ENCODE results near the gene PPFIA1. TPM values are rescaled to one million over a fixed set of nuclear protein-coding genes. Genes with fewer than 3 reads are reported as not detected.

Gene PPFIA1
- total RNA-seq, 2 experiments from 2014 or later: 34.6 to 53.9 TPM

DNA sequence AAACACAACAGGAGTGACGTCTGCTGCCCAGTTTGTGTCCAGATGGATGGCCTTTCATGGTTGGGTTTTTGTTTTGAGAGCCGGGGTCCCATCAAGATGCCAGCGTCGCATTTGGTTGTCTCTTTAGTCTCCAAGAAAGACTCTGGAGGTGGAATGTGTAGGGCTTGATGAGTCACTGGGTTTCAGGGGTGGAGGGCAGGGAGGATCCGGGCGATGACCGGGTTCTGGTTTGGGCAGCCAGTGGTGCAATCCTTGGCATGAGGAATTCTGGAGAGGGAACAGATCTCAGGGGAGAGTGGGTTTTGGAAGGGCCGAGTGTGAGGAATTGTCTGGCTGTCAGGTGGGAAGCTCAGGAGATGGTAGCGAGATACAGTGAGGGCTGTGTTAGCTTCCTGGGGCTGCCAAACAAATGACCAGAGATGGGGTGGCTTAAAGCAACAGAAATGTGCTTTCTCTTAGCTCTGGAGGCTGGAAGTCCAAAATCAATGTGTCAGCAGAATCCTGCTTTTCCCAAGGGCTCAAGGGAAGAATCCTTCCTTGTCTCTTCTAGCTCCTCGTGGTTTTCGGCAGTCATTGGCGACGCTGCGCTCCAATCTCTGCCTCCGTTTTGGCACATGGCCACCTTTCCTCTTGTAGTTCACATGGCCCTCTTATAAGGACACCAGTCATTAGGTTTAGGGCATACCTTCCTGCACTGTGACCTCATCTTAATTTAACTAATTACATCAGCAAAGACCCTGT is 26.4 kb upstream of the PPFIA1 start:
- Histone ChIP-seq H3K36me3 (ENCODE audit: insufficient read depth, low read length) (no peaks in the 10 kb centered on the region), H3K9me2 (ENCODE audit: insufficient read depth, low read length) (no peaks in the 10 kb centered on the region), H3K4me2 (ENCODE audit: low read length) (no peak overlapping the region), H3K4me1 (ENCODE audit: insufficient read depth, low read length, poor library complexity, severe bottlenecking) (no peaks in the 10 kb centered on the region), H2AFZ (ENCODE audit: low read length) (no peak overlapping the region), H3K4me3 (ENCODE audit: low read depth, low read length, poor library complexity, severe bottlenecking) (no peak overlapping the region), H3K79me2 (ENCODE audit: insufficient read depth, low read depth, low read length) (no peaks in the 10 kb centered on the region), H3K9me3 (ENCODE audit: low read length) (no peaks in the 10 kb centered on the region), H3K27ac (ENCODE audit: low read depth, low read length, poor library complexity, severe bottlenecking) (no peak overlapping the region), H4K20me1 (ENCODE audit: insufficient read depth, low read length) (no peaks in the 10 kb centered on the region)
- ChIA-PET CTCF (ENCODE audit: unreplicated experiment) (no interaction called here), POLR2A (no interaction called here)
- TF ChIP-seq EZH2phosphoT487 (IDR thresholded peaks at IDR 0.05; ENCODE audit: borderline replicate concordance, low read depth, low read length): no peak
- BruUV-seq (replicated peaks): no TSS peak
- DNase-seq (ENCODE audit: low spot score): no peak
- intact Hi-C loops (cut with micrococcal nuclease; ENCODE audit: unreplicated experiment): no loop called here

DNA sequence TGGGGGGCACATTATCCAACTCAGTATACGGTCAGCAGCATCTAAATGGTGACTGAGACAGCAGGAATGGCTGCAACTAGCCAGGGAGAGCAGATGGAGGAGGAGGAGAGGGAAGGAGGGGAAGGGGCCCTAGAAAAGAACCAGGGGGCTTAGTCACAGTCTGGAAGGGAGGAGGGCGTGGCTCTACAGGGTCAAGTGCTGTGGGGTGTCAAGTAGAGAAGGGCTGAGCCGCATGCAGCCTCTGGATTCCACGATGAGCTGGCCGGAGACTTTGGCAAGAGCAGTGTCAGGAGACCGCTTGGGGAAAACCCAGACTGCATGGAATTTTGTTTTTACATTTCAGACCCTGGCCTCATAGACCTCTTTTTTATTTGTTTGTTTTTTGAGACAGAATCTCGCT is 25.8 kb upstream of the PPFIA1 start:
- no peak overlapping the region for H3K4me3 ChIP-seq (ENCODE audit: low read depth, low read length, poor library complexity, severe bottlenecking)
- no peaks in the 10 kb centered on the region for H3K36me3 ChIP-seq (ENCODE audit: insufficient read depth, low read length)
- intact Hi-C loops (cut with micrococcal nuclease; ENCODE audit: unreplicated experiment): no loop called here
- H2AFZ ChIP-seq (ENCODE audit: low read length): no peak overlapping the region
- no peaks in the 10 kb centered on the region for H3K9me2 ChIP-seq (ENCODE audit: insufficient read depth, low read length)
- no peaks in the 10 kb centered on the region for H3K79me2 ChIP-seq (ENCODE audit: insufficient read depth, low read depth, low read length)
- H3K27ac ChIP-seq (ENCODE audit: low read depth, low read length, poor library complexity, severe bottlenecking): no peak overlapping the region
- TF ChIP-seq, protein P1, sequence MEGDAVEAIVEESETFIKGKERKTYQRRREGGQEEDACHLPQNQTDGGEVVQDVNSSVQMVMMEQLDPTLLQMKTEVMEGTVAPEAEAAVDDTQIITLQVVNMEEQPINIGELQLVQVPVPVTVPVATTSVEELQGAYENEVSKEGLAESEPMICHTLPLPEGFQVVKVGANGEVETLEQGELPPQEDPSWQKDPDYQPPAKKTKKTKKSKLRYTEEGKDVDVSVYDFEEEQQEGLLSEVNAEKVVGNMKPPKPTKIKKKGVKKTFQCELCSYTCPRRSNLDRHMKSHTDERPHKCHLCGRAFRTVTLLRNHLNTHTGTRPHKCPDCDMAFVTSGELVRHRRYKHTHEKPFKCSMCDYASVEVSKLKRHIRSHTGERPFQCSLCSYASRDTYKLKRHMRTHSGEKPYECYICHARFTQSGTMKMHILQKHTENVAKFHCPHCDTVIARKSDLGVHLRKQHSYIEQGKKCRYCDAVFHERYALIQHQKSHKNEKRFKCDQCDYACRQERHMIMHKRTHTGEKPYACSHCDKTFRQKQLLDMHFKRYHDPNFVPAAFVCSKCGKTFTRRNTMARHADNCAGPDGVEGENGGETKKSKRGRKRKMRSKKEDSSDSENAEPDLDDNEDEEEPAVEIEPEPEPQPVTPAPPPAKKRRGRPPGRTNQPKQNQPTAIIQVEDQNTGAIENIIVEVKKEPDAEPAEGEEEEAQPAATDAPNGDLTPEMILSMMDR (conservative IDR thresholded peaks at IDR 0.05; ENCODE audit: low read length): no peak
- no peak for TF ChIP-seq EZH2phosphoT487 (IDR thresholded peaks at IDR 0.05; ENCODE audit: borderline replicate concordance, low read depth, low read length)
- DNase-seq (ENCODE audit: low spot score): no peak
- no TSS peak for BruUV-seq (replicated peaks)
- ChIA-PET POLR2A (no interaction called here), CTCF (ENCODE audit: unreplicated experiment) (no interaction called here)
- no peaks in the 10 kb centered on the region for H4K20me1 ChIP-seq (ENCODE audit: insufficient read depth, low read length)
- no peaks in the 10 kb centered on the region for H3K4me1 ChIP-seq (ENCODE audit: insufficient read depth, low read length, poor library complexity, severe bottlenecking)
- H3K4me2 ChIP-seq (ENCODE audit: low read length): no peak overlapping the region
- H3K9me3 ChIP-seq (ENCODE audit: low read length): no peaks in the 10 kb centered on the region

DNA sequence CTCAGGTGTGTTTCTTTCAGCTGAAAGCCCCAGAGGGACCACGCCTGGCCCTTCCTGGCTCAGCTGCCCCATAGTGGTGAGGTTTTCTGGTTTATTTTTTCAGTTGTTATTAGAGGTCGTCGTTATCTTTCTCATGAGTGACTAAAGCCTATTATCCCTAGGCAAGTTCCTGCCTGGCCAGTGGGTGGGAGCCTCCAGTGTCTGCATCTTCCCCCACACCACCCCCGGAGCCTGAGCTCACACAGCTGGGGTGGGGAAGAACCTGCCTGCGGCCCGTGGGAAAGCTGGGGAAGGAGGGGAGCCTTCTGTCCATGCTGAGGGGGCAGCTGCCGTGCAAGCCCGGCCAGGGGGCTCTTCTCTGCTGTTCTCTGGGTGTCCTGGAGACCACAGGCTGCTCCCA is 24.3 kb upstream of the PPFIA1 start:
- Histone ChIP-seq H3K4me2 (ENCODE audit: low read length) (no peak overlapping the region), H3K4me3 (ENCODE audit: low read depth, low read length, poor library complexity, severe bottlenecking) (no peak overlapping the region), H3K9me3 (ENCODE audit: low read length) (no peaks in the 10 kb centered on the region), H3K79me2 (ENCODE audit: insufficient read depth, low read depth, low read length) (no peaks in the 10 kb centered on the region), H3K9me2 (ENCODE audit: insufficient read depth, low read length) (no peaks in the 10 kb centered on the region), H3K27ac (ENCODE audit: low read depth, low read length, poor library complexity, severe bottlenecking) (no peak overlapping the region), H3K4me1 (ENCODE audit: insufficient read depth, low read length, poor library complexity, severe bottlenecking) (no peaks in the 10 kb centered on the region), H3K36me3 (ENCODE audit: insufficient read depth, low read length) (no peaks in the 10 kb centered on the region), H2AFZ (ENCODE audit: low read length) (no peak overlapping the region), H4K20me1 (ENCODE audit: insufficient read depth, low read length) (no peaks in the 10 kb centered on the region)
- CTCF ChIA-PET (ENCODE audit: unreplicated experiment): no interaction called here
- TF ChIP-seq, protein P1 (conservative IDR thresholded peaks at IDR 0.05; ENCODE audit: low read length): no peak
- TF ChIP-seq EZH2phosphoT487 (IDR thresholded peaks at IDR 0.05; ENCODE audit: borderline replicate concordance, low read depth, low read length): no peak
- no peak for DNase-seq (ENCODE audit: low spot score)
- POLR2A ChIA-PET: no interaction called here
- intact Hi-C loops (cut with micrococcal nuclease; ENCODE audit: unreplicated experiment): no loop called here
- BruUV-seq (replicated peaks): no TSS peak
